ENCODE measurements around the gene RRM2.

GRCh38 chr2:10119027-10119325 lies 3.6 kb upstream of the RRM2 start:
- TF ChIP-seq JUNB (IDR thresholded peaks at IDR 0.05) (no peak), RAD21 (conservative IDR thresholded peaks at IDR 0.05 in 1 of 2, IDR thresholded peaks at IDR 0.05 in 1 of 2) (no peak), ZNF302 (CRISPR knock-in tag; IDR thresholded peaks at IDR 0.05) (no peak), CTCF (IDR thresholded peaks at IDR 0.05) (no peak), EP300 (IDR thresholded peaks at IDR 0.05) (no peak), POLR2A (IDR thresholded peaks at IDR 0.05; ENCODE audit: low read length) (no peak), FOSL2 (IDR thresholded peaks at IDR 0.05) (no peak), FOSL2 (CRISPR knock-in tag; IDR thresholded peaks at IDR 0.05) (no peak), ZFP36 (IDR thresholded peaks at IDR 0.05; ENCODE audit: borderline replicate concordance, partially characterized antibody) (no peak), CEBPB (IDR thresholded peaks at IDR 0.05) (no peak), CBX8 (IDR thresholded peaks at IDR 0.05) (no peak), SMC3 (IDR thresholded peaks at IDR 0.05) (no peak)
- TF ChIP-seq, protein P1, sequence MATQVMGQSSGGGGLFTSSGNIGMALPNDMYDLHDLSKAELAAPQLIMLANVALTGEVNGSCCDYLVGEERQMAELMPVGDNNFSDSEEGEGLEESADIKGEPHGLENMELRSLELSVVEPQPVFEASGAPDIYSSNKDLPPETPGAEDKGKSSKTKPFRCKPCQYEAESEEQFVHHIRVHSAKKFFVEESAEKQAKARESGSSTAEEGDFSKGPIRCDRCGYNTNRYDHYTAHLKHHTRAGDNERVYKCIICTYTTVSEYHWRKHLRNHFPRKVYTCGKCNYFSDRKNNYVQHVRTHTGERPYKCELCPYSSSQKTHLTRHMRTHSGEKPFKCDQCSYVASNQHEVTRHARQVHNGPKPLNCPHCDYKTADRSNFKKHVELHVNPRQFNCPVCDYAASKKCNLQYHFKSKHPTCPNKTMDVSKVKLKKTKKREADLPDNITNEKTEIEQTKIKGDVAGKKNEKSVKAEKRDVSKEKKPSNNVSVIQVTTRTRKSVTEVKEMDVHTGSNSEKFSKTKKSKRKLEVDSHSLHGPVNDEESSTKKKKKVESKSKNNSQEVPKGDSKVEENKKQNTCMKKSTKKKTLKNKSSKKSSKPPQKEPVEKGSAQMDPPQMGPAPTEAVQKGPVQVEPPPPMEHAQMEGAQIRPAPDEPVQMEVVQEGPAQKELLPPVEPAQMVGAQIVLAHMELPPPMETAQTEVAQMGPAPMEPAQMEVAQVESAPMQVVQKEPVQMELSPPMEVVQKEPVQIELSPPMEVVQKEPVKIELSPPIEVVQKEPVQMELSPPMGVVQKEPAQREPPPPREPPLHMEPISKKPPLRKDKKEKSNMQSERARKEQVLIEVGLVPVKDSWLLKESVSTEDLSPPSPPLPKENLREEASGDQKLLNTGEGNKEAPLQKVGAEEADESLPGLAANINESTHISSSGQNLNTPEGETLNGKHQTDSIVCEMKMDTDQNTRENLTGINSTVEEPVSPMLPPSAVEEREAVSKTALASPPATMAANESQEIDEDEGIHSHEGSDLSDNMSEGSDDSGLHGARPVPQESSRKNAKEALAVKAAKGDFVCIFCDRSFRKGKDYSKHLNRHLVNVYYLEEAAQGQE (IDR thresholded peaks at IDR 0.05) = no peak

Measured in A549 (cell line).